SK-N-SH treated with all-trans-retinoic acid at 6 μM for 48 hours (cell line): ENCODE data around the gene FAM124A.

Experiments used
- ATAC-seq: fragments of 200-7000 bp; cut with Tn5 transposase; 3 replicates; pipeline ENCODE4 v1.9.1; 2020; ENCODE audit warnings: mild to moderate bottlenecking, moderate library complexity
- ARNTL ChIP-seq: fragments of 450-650 bp; formaldehyde crosslinking; IDR thresholded peaks from 2 replicates; pipeline ENCODE4 v1.5.0; 2020; ENCODE audit warnings: low read depth, mild to moderate bottlenecking, moderate library complexity, borderline replicate concordance
- BACH2 ChIP-seq: fragments of 250-450 bp; sonication (Bioruptor Pico); IDR thresholded peaks from 2 replicates; pipeline ENCODE4 v1.9.0; 2021; ENCODE audit warnings: mild to moderate bottlenecking, borderline replicate concordance
- CREB5 ChIP-seq: fragments of 250-450 bp; sonication (Bioruptor Pico); IDR thresholded peaks from 2 replicates; pipeline ENCODE4 v1.5.1; 2020; ENCODE audit warnings: low read depth, mild to moderate bottlenecking, moderate library complexity
- CSDC2 ChIP-seq: fragments of 250-450 bp; sonication (Bioruptor Pico); IDR thresholded peaks from 2 replicates; pipeline ENCODE4 v1.5.0; 2020; ENCODE audit warnings: mild to moderate bottlenecking, moderate library complexity
- ESRRG ChIP-seq: fragments of 250-450 bp; sonication (Bioruptor Pico); IDR thresholded peaks from 2 replicates; pipeline ENCODE4 v1.6.1; 2021; ENCODE audit warnings: mild to moderate bottlenecking
- GLIS3 ChIP-seq: fragments of 250-450 bp; sonication (Bioruptor Pico); IDR thresholded peaks from 2 replicates; pipeline ENCODE4 v1.5.0; 2020; ENCODE audit warnings: mild to moderate bottlenecking, moderate library complexity
- ISL1 ChIP-seq: fragments of 250-450 bp; sonication (Bioruptor Pico); IDR thresholded peaks from 2 replicates; pipeline ENCODE4 v2.1.2; 2022; ENCODE audit warnings: mild to moderate bottlenecking, moderate library complexity
- OSR1 ChIP-seq: fragments of 250-450 bp; sonication (Bioruptor Pico); IDR thresholded peaks from 2 replicates; pipeline ENCODE4 v1.8.0; 2022; ENCODE audit warnings: moderate library complexity, mild to moderate bottlenecking, inconsistent platforms
- PATZ1 ChIP-seq: fragments of 250-450 bp; sonication (Bioruptor Pico); IDR thresholded peaks from 2 replicates; pipeline ENCODE4 v1.8.0; 2020; ENCODE audit warnings: mild to moderate bottlenecking, moderate library complexity, borderline replicate concordance
- POU6F1 ChIP-seq: fragments of 250-450 bp; sonication (Bioruptor Pico); IDR thresholded peaks from 2 replicates; pipeline ENCODE4 v1.8.0; 2021; ENCODE audit warnings: low read depth, mild to moderate bottlenecking, moderate library complexity, borderline replicate concordance
- PPARA ChIP-seq: fragments of 250-450 bp; sonication (Bioruptor Pico); IDR thresholded peaks from 2 replicates; pipeline ENCODE4 v1.5.0; 2020; ENCODE audit warnings: mild to moderate bottlenecking, borderline replicate concordance
- RARB ChIP-seq: fragments of 250-450 bp; sonication (Bioruptor Pico); IDR thresholded peaks from 2 replicates; pipeline ENCODE4 v1.8.0; 2021; ENCODE audit warnings: mild to moderate bottlenecking, moderate library complexity
- SNAI2 ChIP-seq: fragments of 250-450 bp; sonication (Bioruptor Pico); IDR thresholded peaks from 2 replicates; pipeline ENCODE4 v1.5.0; 2020; ENCODE audit warnings: mild to moderate bottlenecking, moderate library complexity
- TCF4 ChIP-seq: fragments of 250-450 bp; sonication (Bioruptor Pico); IDR thresholded peaks from 2 replicates; pipeline ENCODE4 v1.8.0; 2021; ENCODE audit warnings: mild to moderate bottlenecking, moderate library complexity, borderline replicate concordance
- TOX ChIP-seq: fragments of 250-450 bp; sonication (Bioruptor Pico); IDR thresholded peaks from 2 replicates; pipeline ENCODE4 v1.8.0; 2021; ENCODE audit warnings: mild to moderate bottlenecking, moderate library complexity, borderline replicate concordance
- TSHZ2 ChIP-seq: fragments of 250-450 bp; sonication (Bioruptor Pico); IDR thresholded peaks from 2 replicates; pipeline ENCODE4 v1.5.0; 2020; ENCODE audit warnings: mild to moderate bottlenecking, moderate library complexity
- ZC3H10 ChIP-seq: fragments of 250-450 bp; sonication (Bioruptor Pico); IDR thresholded peaks from 2 replicates; pipeline ENCODE4 v1.5.1; 2021; ENCODE audit warnings: mild to moderate bottlenecking, moderate library complexity
- ZFP3 ChIP-seq: fragments of 250-450 bp; sonication (Bioruptor Pico); IDR thresholded peaks from 2 replicates; pipeline ENCODE4 v1.5.0; 2020; ENCODE audit warnings: mild to moderate bottlenecking, moderate library complexity
- ZFP30 ChIP-seq: fragments of 450-650 bp; formaldehyde crosslinking; IDR thresholded peaks from 2 replicates; pipeline ENCODE4 v1.5.0; 2022; ENCODE audit warnings: mild to moderate bottlenecking, moderate library complexity
- ZNF70 ChIP-seq: fragments of 450-650 bp; formaldehyde crosslinking; IDR thresholded peaks from 2 replicates; pipeline ENCODE4 v1.5.0; 2020; ENCODE audit warnings: mild to moderate bottlenecking, moderate library complexity
- ZNF8 ChIP-seq: fragments of 450-650 bp; formaldehyde crosslinking; IDR thresholded peaks from 2 replicates; pipeline ENCODE4 v1.5.0; 2020; ENCODE audit warnings: mild to moderate bottlenecking, moderate library complexity

The FAM124A gene

GRCh38 chr13:51246418-51247277, 24.4 kb downstream of the FAM124A start:
- TF ChIP-seq TSHZ2 = no peak
- ATAC-seq = peak; percentile 86

GRCh38 chr13:51249255-51249654, 27.1 kb downstream of the FAM124A start:
- TF ChIP-seq ZNF8 (CRISPR knock-in tag) (no peak), ZFP30 (no peak), TCF4 (no peak), PPARA (CRISPR knock-in tag) (no peak), BACH2 (CRISPR knock-in tag) (no peak), RARB (CRISPR knock-in tag) (no peak), CSDC2 (CRISPR knock-in tag) (no peak), SNAI2 (CRISPR knock-in tag) (no peak)
- peak; percentile 30; the same call in 1 of the 3 replicates for ATAC-seq

GRCh38 chr13:51249770-51250741, 27.9 kb downstream of the FAM124A start:
- ATAC-seq = peak; percentile 50; the same call in 2 of the 3 replicates
- TF ChIP-seq PPARA (CRISPR knock-in tag) = no peak
- TF ChIP-seq POU6F1 (CRISPR knock-in tag) = no peak
- peak; percentile 87 for TF ChIP-seq ZNF70 (CRISPR knock-in tag)

GRCh38 chr13:51251480-51251879, 29.3 kb downstream of the FAM124A start:
- TF ChIP-seq TSHZ2 (no peak), PATZ1 (CRISPR knock-in tag) (no peak), TCF4 (no peak), GLIS3 (no peak), ZFP3 (CRISPR knock-in tag) (no peak), ZC3H10 (no peak), TOX (CRISPR knock-in tag) (no peak), BACH2 (CRISPR knock-in tag) (no peak), CSDC2 (CRISPR knock-in tag) (no peak), ESRRG (no peak), ZNF70 (CRISPR knock-in tag) (no peak), SNAI2 (CRISPR knock-in tag) (no peak), OSR1 (CRISPR knock-in tag) (no peak), CREB5 (CRISPR knock-in tag) (no peak), ZNF8 (CRISPR knock-in tag) (no peak), POU6F1 (CRISPR knock-in tag) (no peak), ARNTL (CRISPR knock-in tag) (no peak), ISL1 (no peak)
- TF ChIP-seq, all 23 proteins: peak for 0
- ATAC-seq = no peak
